ENCODE measurements around the gene UPB1.
A peak's percentile ranks its signal among the peaks of the same experiment; 100 is the strongest.

The UPB1 gene

GRCh38 chr22:24459911-24460310, 35.2 kb upstream of the UPB1 start:
- Histone ChIP-seq H3K4me3 (ENCODE audit: low read length) (no peak overlapping the region), H3K27ac (ENCODE audit: low read depth, low read length) (no peak overlapping the region)

GRCh38 chr22:24460418-24461089, 34.6 kb upstream of the UPB1 start:
- 0 out of 2 replicates have a peak, but pooled peaks cover 3% of the 10 kb centered on the region for H3F3A ChIP-seq (ENCODE audit: control insufficient read depth, insufficient read depth)
- no peaks in the 10 kb centered on the region for H3K36me3 ChIP-seq (ENCODE audit: control insufficient read depth, low read length)
- TF ChIP-seq CTCF (IDR thresholded peaks at IDR 0.05; ENCODE audit: low read depth, low read length, poor library complexity, severe bottlenecking) (no peak), EZH2phosphoT487 (IDR thresholded peaks at IDR 0.05; ENCODE audit: borderline replicate concordance, low read length) (no peak)
- H4K20me1 ChIP-seq (ENCODE audit: control insufficient read depth, insufficient read depth, low read depth, low read length), result no peaks in the 10 kb centered on the region
- peaks cover 42% of the 10 kb centered on the region for H3K4me1 ChIP-seq (ENCODE audit: control insufficient read depth, low read length)
- H3K27ac ChIP-seq (ENCODE audit: low read depth, low read length), result no peak overlapping the region
- no peaks in the 10 kb centered on the region for H3K9me3 ChIP-seq (ENCODE audit: control insufficient read depth, insufficient read depth, low read length)
- no peaks in the 10 kb centered on the region for H3K9me2 ChIP-seq (replicated peaks; ENCODE audit: control insufficient read depth, low read length)
- H3K79me2 ChIP-seq (ENCODE audit: control insufficient read depth, low read length), result no peaks in the 10 kb centered on the region
- no peak overlapping the region for H3K4me2 ChIP-seq (ENCODE audit: low read length)
- H3K4me3 ChIP-seq (ENCODE audit: low read length), result no peak overlapping the region
- no peaks in the 10 kb centered on the region for H3K27me3 ChIP-seq (ENCODE audit: control insufficient read depth, low read length)

More at GRCh38 chr22:24459911-24460310, 35.2 kb upstream of the UPB1 start:
- H3K9me3 ChIP-seq (ENCODE audit: control insufficient read depth, insufficient read depth, low read length), result no peaks in the 10 kb centered on the region
- H3K27me3 ChIP-seq (ENCODE audit: control insufficient read depth, low read length), result no peaks in the 10 kb centered on the region
- 0 out of 2 replicates have a peak, but pooled peaks cover under 1% of the 10 kb centered on the region for H3F3A ChIP-seq (ENCODE audit: control insufficient read depth, insufficient read depth)
- peaks cover 39% of the 10 kb centered on the region for H3K4me1 ChIP-seq (ENCODE audit: control insufficient read depth, low read length)
- H3K9me2 ChIP-seq (replicated peaks; ENCODE audit: control insufficient read depth, low read length), result no peaks in the 10 kb centered on the region
- no peaks in the 10 kb centered on the region for H3K36me3 ChIP-seq (ENCODE audit: control insufficient read depth, low read length)
- H3K4me2 ChIP-seq (ENCODE audit: low read length), result no peak overlapping the region
- TF ChIP-seq EZH2phosphoT487 (IDR thresholded peaks at IDR 0.05; ENCODE audit: borderline replicate concordance, low read length), result no peak
- no peak for TF ChIP-seq CTCF (IDR thresholded peaks at IDR 0.05; ENCODE audit: low read depth, low read length, poor library complexity, severe bottlenecking)
- H4K20me1 ChIP-seq (ENCODE audit: control insufficient read depth, insufficient read depth, low read depth, low read length), result no peaks in the 10 kb centered on the region
- no peaks in the 10 kb centered on the region for H3K79me2 ChIP-seq (ENCODE audit: control insufficient read depth, low read length)

GRCh38 chr22:24463071-24463760, 31.9 kb upstream of the UPB1 start:
- H3F3A ChIP-seq (ENCODE audit: control insufficient read depth, insufficient read depth), result 0 out of 2 replicates have a peak, but pooled peaks cover 6% of the 10 kb centered on the region
- peak overlapping the region; percentile 31 for H3K4me3 ChIP-seq (ENCODE audit: low read length)
- peak overlapping the region; percentile 31 for H3K27ac ChIP-seq (ENCODE audit: low read depth, low read length)
- H3K9me3 ChIP-seq (ENCODE audit: control insufficient read depth, insufficient read depth, low read length), result no peaks in the 10 kb centered on the region
- H3K9me2 ChIP-seq (replicated peaks; ENCODE audit: control insufficient read depth, low read length), result no peaks in the 10 kb centered on the region
- H3K4me1 ChIP-seq (ENCODE audit: control insufficient read depth, low read length), result peaks cover 66% of the 10 kb centered on the region
- no peaks in the 10 kb centered on the region for H3K27me3 ChIP-seq (ENCODE audit: control insufficient read depth, low read length)
- no peaks in the 10 kb centered on the region for H3K79me2 ChIP-seq (ENCODE audit: control insufficient read depth, low read length)
- H4K20me1 ChIP-seq (ENCODE audit: control insufficient read depth, insufficient read depth, low read depth, low read length), result no peaks in the 10 kb centered on the region
- peak overlapping the region; percentile 51 for H3K4me2 ChIP-seq (ENCODE audit: low read length)
- H3K36me3 ChIP-seq (ENCODE audit: control insufficient read depth, low read length), result no peaks in the 10 kb centered on the region
- TF ChIP-seq EZH2phosphoT487 (IDR thresholded peaks at IDR 0.05; ENCODE audit: borderline replicate concordance, low read length) (no peak), CTCF (IDR thresholded peaks at IDR 0.05; ENCODE audit: low read depth, low read length, poor library complexity, severe bottlenecking) (no peak)

All from DOHH2 (cell line).